Stomach (tissue), 9 donors: ENCODE data around the gene BABAM1. TPM values are rescaled to one million over a fixed set of nuclear protein-coding genes. Genes with fewer than 3 reads are reported as not detected.

Experiments
- DNase-seq, 2 donors: peaks; one replicate each; pipeline versions ENCODE4 v3.0.0 to v3.0.0-alpha.2; 2013 to 2019
- H3K27ac ChIP-seq, 5 donors: fragments of 200-600 bp in 4 of 5; sonication (generic) in 4 of 5; one replicate each; pipeline ENCODE4 v1.5.1; 2013 to 2019; ENCODE audit warnings: mild to moderate bottlenecking in 1 of 5, moderate library complexity in 1 of 5
- H3K27me3 ChIP-seq, 3 donors: fragments of 200-600 bp; sonication (generic); one replicate each; pipeline ENCODE4 v1.5.1; 2017 to 2019; ENCODE audit warnings: mixed run types in 1 of 3
- H3K36me3 ChIP-seq, 4 donors: fragments of 200-600 bp; sonication (generic); 1 replicate in 3 of 4; 2 replicates in 1 of 4; pipeline ENCODE4 v1.5.1; 2016 to 2019
- H3K4me1 ChIP-seq, 4 donors: fragments of 200-600 bp; sonication (generic); one replicate each; pipeline ENCODE4 v1.5.1; 2016 to 2019
- H3K4me3 ChIP-seq, 4 donors: fragments of 200-600 bp; sonication (generic) in 3 of 4; one replicate each; pipeline ENCODE4 v1.5.1; 2016 to 2019; ENCODE audit warnings: mild to moderate bottlenecking in 1 of 4
- H3K9me3 ChIP-seq, 4 donors: fragments of 200-600 bp; sonication (generic); one replicate each; pipeline ENCODE4 v1.5.1; 2016 to 2019
- CTCF ChIP-seq, 7 experiments: fragments of 450-650 bp in 4 of 7; fragments of 200-600 bp in 3 of 7; sonication (generic) in 3 of 7; IDR thresholded peaks; one replicate each; pipeline ENCODE4 v1.5.1; 2016 to 2019; ENCODE audit warnings: antibody characterized with exemption in 7 of 7, control low read depth in 2 of 7, mild to moderate bottlenecking in 1 of 7
- EP300 ChIP-seq: sonication (generic); formaldehyde crosslinking; IDR thresholded peaks from one replicate; pipeline ENCODE4 v1.6.1; 2017; ENCODE audit warnings: antibody characterized with exemption
- POLR2A ChIP-seq, 4 donors: fragments of 450-650 bp; IDR thresholded peaks; one replicate each; pipeline ENCODE4 v1.6.1; 2016; ENCODE audit warnings: antibody characterized with exemption in 4 of 4, control low read depth in 2 of 4, mild to moderate bottlenecking in 1 of 4, moderate library complexity in 1 of 4
- POLR2AphosphoS5 ChIP-seq, 3 donors: sonication (generic); formaldehyde crosslinking; IDR thresholded peaks; one replicate each; pipeline ENCODE4 v1.6.1; 2016; ENCODE audit warnings: antibody characterized with exemption in 3 of 3
- WGBS, 5 donors: extraction: QIAGEN DNeasy Blood & Tissue Kit in 3 of 5; methylation state at CpG; one replicate each; pipeline versions ENCODE4 v1.1.5 to v1.1.7; 2013 to 2018; 5-methylcytosine and 5-hydroxymethylcytosine counted together
- intact Hi-C: fragments of 100-400 bp; cut with DNase I; formaldehyde crosslinking; loops from one replicate; pipeline ENCODE4 v1.15.1; 2023; ENCODE audit warnings: low total_unique reads
- polyA plus RNA-seq, 3 donors: library from polyadenylated mRNA; stranded (reverse); fragments of 200-250 nt; gene quantifications; one replicate each; pipeline ENCODE4 v1.2.3, GENCODE V29; 2013
- total RNA-seq, 5 donors: library from RNA; depleted of rRNA; stranded (reverse); fragments of >200 nt; gene quantifications; one replicate each; pipeline versions ENCODE4 v1.1.0 to v1.2.3, GENCODE V29; 2014 to 2016
- donor health status: healthy with polysubstance abuse.
- donor health status: Bipolar disorder and iron deficiency.
- donor health status: healthy.

The BABAM1 gene
- total and polyA plus RNA-seq, 8 donors = 26.2 to 146 (median 73.1) TPM

DNA sequence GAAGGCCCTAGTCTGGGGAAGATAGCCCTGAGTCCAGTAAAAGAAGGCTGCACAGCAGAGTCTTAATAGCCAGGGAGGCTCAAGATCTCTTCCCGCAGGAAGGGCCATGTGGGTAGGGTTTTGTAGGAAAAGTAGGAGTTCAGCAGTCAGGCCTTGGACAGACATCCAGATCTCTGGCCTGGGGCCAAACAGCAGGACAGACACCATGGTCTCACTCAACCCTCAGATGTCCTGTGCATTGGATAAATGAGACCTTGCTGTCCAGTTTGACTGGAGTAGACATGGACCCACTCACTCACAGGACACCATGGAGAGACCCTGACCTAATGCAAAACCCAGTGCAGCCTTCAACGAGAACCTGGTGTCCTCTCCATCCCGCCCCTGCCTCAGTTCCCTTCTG, 37.4 kb upstream of the BABAM1 start:
- 91 to 98% (median 95%) methylated on average over 3 of the region's 3 CpGs for WGBS, 5 donors
- H3K27ac ChIP-seq = no peak overlapping the region
- H3K4me3 ChIP-seq = no peak overlapping the region
- TF ChIP-seq EP300 = no peak
- TF ChIP-seq POLR2A (IDR thresholded peaks at IDR 0.05) = no peak
- TF ChIP-seq POLR2AphosphoS5 (IDR thresholded peaks at IDR 0.05) = no peak
- no peak for TF ChIP-seq CTCF (IDR thresholded peaks at IDR 0.05)
- no peaks in the 10 kb centered on the region for H3K9me3 ChIP-seq
- intact Hi-C loops = no loop called here
- H3K36me3 ChIP-seq = peaks cover 17 to 55% (median 52%) of the 10 kb centered on the region in 4 donors
- DNase-seq = no peak
- H3K27me3 ChIP-seq = no peaks in the 10 kb centered on the region
- H3K4me1 ChIP-seq = peaks cover 18 to 43% (median 33%) of the 10 kb centered on the region in 4 donors

DNA sequence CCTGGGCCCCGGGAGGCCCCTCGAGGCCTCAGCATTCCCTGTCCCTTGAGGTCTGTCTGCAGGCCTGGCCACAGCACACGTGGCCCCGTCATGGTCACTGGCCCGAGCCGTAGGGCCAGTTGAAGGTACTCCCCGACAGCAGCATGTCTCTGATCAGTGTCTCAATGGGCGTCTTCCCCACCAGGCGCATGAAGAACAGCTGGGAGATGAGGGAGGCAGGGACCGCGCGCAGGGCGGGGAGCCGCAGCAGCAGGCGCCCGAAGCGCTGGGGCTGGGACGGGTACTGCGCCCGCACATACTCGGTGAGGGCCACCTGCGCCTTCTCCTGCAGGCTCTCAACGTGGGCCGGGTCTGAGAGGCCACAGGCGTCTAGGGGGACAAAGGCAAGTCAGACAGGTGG, 35.0 kb upstream of the BABAM1 start:
- DNase-seq = no peak
- H3K4me1 ChIP-seq = peaks cover 31 to 55% (median 43%) of the 10 kb centered on the region in 4 donors
- TF ChIP-seq POLR2A (IDR thresholded peaks at IDR 0.05) (no peak), CTCF (IDR thresholded peaks at IDR 0.05) (no peak), EP300 (no peak), POLR2AphosphoS5 (IDR thresholded peaks at IDR 0.05) (no peak)
- H3K36me3 ChIP-seq = peaks cover 17 to 56% (median 54%) of the 10 kb centered on the region in 4 donors
- H3K4me3 ChIP-seq = no peak overlapping the region
- intact Hi-C loops = no loop called here
- no peaks in the 10 kb centered on the region for H3K27me3 ChIP-seq
- H3K9me3 ChIP-seq = no peaks in the 10 kb centered on the region
- no peak overlapping the region for H3K27ac ChIP-seq
- 86 to 93% (median 91%) methylated on average over 20 to 25 of the region's 25 CpGs for WGBS, 5 donors

GRCh38 chr19:17234911-17235299, 32.3 kb upstream of the BABAM1 start:
- Histone ChIP-seq H3K36me3 (peaks cover 17 to 56% (median 55%) of the 10 kb centered on the region in 4 donors), H3K4me1 (peaks cover 32 to 60% (median 54%) of the 10 kb centered on the region in 4 donors), H3K4me3 (peak overlapping the region; percentile 44 to 73 (median 53)), H3K9me3 (no peaks in the 10 kb centered on the region), H3K27me3 (no peaks in the 10 kb centered on the region), H3K27ac (peak overlapping the region; percentile 75 to 86 (median 85))
- TF ChIP-seq CTCF (IDR thresholded peaks at IDR 0.05) = no peak
- no peak for TF ChIP-seq POLR2A (IDR thresholded peaks at IDR 0.05)
- no peak for TF ChIP-seq POLR2AphosphoS5 (IDR thresholded peaks at IDR 0.05)
- TF ChIP-seq EP300 = no peak
- intact Hi-C loops = no loop called here
- peak; percentile 68 to 79 for DNase-seq
- 15 to 30% (median 23%) methylated on average over 11 of the region's 11 CpGs for WGBS, 5 donors

DNA sequence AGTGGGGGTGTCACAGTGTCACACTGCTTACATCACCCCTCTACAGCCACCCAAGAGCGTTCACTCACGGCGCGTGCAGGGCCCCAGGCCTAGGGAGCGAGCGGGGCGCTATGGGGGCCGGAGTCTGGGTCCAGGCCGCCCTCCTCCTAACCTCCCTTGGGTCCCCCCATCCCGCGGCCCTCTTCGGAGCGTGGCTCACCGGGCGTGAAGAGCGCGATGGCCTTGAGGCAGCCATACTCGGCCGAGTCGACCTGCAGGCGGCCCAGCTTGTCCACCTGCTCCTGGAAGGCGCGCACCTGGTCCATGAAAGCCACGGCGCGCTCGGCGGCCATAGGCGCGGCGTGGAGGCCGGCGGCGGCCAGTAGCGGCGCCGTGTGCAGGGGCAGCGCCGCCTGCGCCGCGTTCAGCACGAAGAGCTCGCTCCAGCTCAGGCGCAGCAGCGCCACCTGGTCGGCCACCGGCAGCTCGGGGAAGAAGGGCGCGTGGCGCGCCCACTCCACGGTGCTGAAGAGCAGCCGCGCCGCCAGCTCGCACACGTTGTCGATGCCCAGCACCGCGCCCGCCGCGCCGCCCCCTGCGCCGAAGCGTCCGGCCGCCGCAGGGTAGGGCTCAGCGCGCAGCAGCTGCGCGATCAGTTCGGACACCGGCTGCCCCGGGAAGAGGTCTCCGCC, 31.8 kb upstream of the BABAM1 start:
- Histone ChIP-seq H3K4me1 (peaks cover 38 to 65% (median 59%) of the 10 kb centered on the region in 4 donors), H3K27me3 (no peaks in the 10 kb centered on the region), H3K9me3 (no peaks in the 10 kb centered on the region), H3K36me3 (peaks cover 17 to 56% (median 54%) of the 10 kb centered on the region in 4 donors), H3K27ac (peak overlapping the region; percentile 75 to 86 (median 85)), H3K4me3 (peak overlapping the region; percentile 44 to 73 (median 53))
- TF ChIP-seq POLR2A (IDR thresholded peaks at IDR 0.05) = no peak
- TF ChIP-seq POLR2AphosphoS5 (IDR thresholded peaks at IDR 0.05) = peak in 2 of 3 donors; percentile 8 to 17
- peak in 3 of 7 experiments; percentile 31 to 63 (median 36) for TF ChIP-seq CTCF (IDR thresholded peaks at IDR 0.05)
- DNase-seq = peak; percentile 77 to 92
- 3 to 10% (median 5%) methylated on average over 4 to 80 of the region's 80 CpGs for WGBS, 5 donors
- intact Hi-C loops = no loop called here
